Breast epithelium (tissue), 4 donors: ENCODE data around the gene TMEM8B. TPM values are rescaled to one million over a fixed set of nuclear protein-coding genes. Genes with fewer than 3 reads are reported as not detected.

Source experiments
- DNase-seq, 2 donors: peaks; one replicate each; pipeline ENCODE4 v3.0.0-alpha.2; 2019; ENCODE audit warnings: low spot score in 2 of 2
- H3K27ac ChIP-seq, 2 donors: fragments of 200-600 bp; sonication (generic) in 1 of 2; one replicate each; pipeline ENCODE4 v1.5.1; 2016 to 2019; ENCODE audit warnings: mild to moderate bottlenecking in 1 of 2
- H3K27me3 ChIP-seq, 2 donors: fragments of 200-600 bp; sonication (generic) in 1 of 2; one replicate each; pipeline versions ENCODE4 v1.5.1 to v1.6.0; 2017 to 2019; ENCODE audit warnings: control low read depth in 1 of 2, mild to moderate bottlenecking in 1 of 2
- H3K36me3 ChIP-seq: fragments of 200-600 bp; one replicate; pipeline ENCODE4 v1.5.1; 2019
- H3K4me1 ChIP-seq, 2 donors: fragments of 200-600 bp; sonication (generic); one replicate each; pipeline ENCODE4 v1.5.1; 2016 to 2019; ENCODE audit warnings: control low read depth in 1 of 2
- H3K4me3 ChIP-seq, 3 donors: fragments of 200-600 bp; sonication (generic); 1 replicate in 2 of 3; 2 replicates in 1 of 3; pipeline ENCODE4 v1.5.1; 2016 to 2019; ENCODE audit warnings: mild to moderate bottlenecking in 3 of 3, moderate library complexity in 2 of 3
- H3K9me3 ChIP-seq, 2 donors: fragments of 200-600 bp; sonication (generic) in 1 of 2; one replicate each; pipeline ENCODE4 v1.5.1; 2016 to 2019; ENCODE audit warnings: control low read depth in 1 of 2
- POLR2A ChIP-seq: fragments of 450-650 bp; IDR thresholded peaks from one replicate; pipeline ENCODE4 v1.6.1; 2016; ENCODE audit warnings: antibody characterized with exemption, mild to moderate bottlenecking, moderate library complexity
- POLR2AphosphoS5 ChIP-seq, 3 donors: sonication (generic); formaldehyde crosslinking; IDR thresholded peaks; one replicate each; pipeline ENCODE4 v1.6.1; 2017; ENCODE audit warnings: antibody characterized with exemption in 3 of 3
- intact Hi-C: fragments of 100-400 bp; cut with DNase I; formaldehyde crosslinking; loops from one replicate; pipeline ENCODE4 v1.15.1; 2023; ENCODE audit warnings: low total_unique reads
- total RNA-seq, 3 donors: library from RNA; depleted of rRNA; stranded (reverse); fragments of >200 nt; gene quantifications; one replicate each; pipeline ENCODE4 v1.1.0, GENCODE V29; 2016
- TF ChIP-seq, protein P1 (sequence below), 3 donors: fragments of 450-650 bp; IDR thresholded peaks; one replicate each; pipeline ENCODE4 v1.5.1; 2016 to 2017; ENCODE audit warnings: antibody characterized with exemption in 3 of 3, mild to moderate bottlenecking in 3 of 3, moderate library complexity in 3 of 3

Gene TMEM8B
- total RNA-seq, 3 donors from 2014 or later = 4.9 to 7.9 (median 6.7) TPM

DNA sequence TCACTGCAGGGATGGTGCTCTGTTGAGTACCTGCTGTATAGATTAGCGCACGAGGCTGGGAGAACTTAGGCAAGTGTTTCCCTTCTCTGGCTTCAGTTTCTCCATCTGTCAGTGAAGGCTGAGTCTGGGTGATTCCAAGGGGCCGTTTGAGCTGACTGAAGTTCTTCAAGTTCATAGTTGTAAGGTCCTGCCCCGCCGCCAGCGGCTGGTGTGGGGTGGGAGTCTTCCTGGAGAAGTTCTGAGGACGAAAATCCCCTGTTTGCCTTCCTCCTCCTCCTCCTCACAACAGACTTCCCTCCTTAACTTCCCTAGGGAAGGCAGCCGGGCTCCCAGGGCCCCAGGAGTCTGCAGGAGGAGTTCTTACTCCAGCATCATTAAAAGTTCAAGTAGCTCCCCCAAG is 75.3 kb downstream of the TMEM8B start:
- H3K36me3 ChIP-seq = no peaks in the 10 kb centered on the region
- DNase-seq = no peak
- no peaks in the 10 kb centered on the region for H3K9me3 ChIP-seq
- H3K27me3 ChIP-seq = no peaks in the 10 kb centered on the region
- no peak overlapping the region for H3K4me3 ChIP-seq
- peak overlapping the region; percentile 95 to 100 for H3K27ac ChIP-seq
- TF ChIP-seq POLR2AphosphoS5 (IDR thresholded peaks at IDR 0.05) (no peak), POLR2A (no peak)
- TF ChIP-seq, protein P1, sequence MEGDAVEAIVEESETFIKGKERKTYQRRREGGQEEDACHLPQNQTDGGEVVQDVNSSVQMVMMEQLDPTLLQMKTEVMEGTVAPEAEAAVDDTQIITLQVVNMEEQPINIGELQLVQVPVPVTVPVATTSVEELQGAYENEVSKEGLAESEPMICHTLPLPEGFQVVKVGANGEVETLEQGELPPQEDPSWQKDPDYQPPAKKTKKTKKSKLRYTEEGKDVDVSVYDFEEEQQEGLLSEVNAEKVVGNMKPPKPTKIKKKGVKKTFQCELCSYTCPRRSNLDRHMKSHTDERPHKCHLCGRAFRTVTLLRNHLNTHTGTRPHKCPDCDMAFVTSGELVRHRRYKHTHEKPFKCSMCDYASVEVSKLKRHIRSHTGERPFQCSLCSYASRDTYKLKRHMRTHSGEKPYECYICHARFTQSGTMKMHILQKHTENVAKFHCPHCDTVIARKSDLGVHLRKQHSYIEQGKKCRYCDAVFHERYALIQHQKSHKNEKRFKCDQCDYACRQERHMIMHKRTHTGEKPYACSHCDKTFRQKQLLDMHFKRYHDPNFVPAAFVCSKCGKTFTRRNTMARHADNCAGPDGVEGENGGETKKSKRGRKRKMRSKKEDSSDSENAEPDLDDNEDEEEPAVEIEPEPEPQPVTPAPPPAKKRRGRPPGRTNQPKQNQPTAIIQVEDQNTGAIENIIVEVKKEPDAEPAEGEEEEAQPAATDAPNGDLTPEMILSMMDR (IDR thresholded peaks at IDR 0.05) = no peak
- peaks cover 42 to 51% of the 10 kb centered on the region in 2 donors for H3K4me1 ChIP-seq
- intact Hi-C loops = no loop called here

DNA sequence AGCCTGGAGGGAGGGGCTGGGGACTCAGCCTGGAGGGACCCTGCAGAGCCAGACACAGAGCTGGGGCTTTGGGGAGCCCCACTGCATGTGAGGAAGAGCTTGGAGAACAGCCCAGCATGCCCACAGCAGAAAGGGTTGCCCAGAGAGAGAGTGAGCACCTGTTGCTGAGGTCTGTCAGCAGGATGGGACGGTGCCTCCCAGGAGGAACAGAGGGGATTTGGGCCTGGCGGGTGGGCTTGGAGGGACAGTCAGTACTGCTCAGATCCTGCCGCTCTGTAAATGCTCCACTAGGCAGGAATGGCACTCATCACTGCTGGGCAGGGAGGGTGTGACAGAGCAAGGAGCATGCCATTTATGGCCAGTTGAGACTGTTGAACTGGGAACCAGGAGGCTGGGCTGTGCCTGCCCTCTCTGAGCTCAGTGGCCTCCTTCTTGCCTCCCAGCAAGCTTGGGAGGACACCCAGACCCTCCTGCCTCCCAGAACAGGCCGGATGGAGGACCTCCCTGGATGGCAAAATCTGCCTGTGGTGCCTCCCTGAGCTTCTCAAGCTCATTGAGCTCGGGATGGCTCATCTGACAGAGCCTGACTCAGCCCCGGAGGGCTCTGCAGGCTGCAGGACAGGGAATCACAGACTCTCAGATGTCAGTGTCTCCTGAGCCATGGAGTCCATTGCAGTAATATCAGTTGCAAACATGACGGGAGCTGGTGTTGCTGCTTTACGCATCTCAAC is 76.2 kb downstream of the TMEM8B start:
- intact Hi-C loops = no loop called here
- Histone ChIP-seq H3K27ac (peak overlapping the region; percentile 95 to 100), H3K36me3 (no peaks in the 10 kb centered on the region), H3K27me3 (no peaks in the 10 kb centered on the region), H3K4me1 (peaks cover 47 to 60% of the 10 kb centered on the region in 2 donors), H3K9me3 (no peaks in the 10 kb centered on the region), H3K4me3 (peak overlapping the region in 1 of 3 donors; percentile 62)
- no peak for DNase-seq
- no peak for TF ChIP-seq POLR2AphosphoS5 (IDR thresholded peaks at IDR 0.05)
- no peak for TF ChIP-seq POLR2A
- TF ChIP-seq, protein P1 (IDR thresholded peaks at IDR 0.05) = no peak

DNA sequence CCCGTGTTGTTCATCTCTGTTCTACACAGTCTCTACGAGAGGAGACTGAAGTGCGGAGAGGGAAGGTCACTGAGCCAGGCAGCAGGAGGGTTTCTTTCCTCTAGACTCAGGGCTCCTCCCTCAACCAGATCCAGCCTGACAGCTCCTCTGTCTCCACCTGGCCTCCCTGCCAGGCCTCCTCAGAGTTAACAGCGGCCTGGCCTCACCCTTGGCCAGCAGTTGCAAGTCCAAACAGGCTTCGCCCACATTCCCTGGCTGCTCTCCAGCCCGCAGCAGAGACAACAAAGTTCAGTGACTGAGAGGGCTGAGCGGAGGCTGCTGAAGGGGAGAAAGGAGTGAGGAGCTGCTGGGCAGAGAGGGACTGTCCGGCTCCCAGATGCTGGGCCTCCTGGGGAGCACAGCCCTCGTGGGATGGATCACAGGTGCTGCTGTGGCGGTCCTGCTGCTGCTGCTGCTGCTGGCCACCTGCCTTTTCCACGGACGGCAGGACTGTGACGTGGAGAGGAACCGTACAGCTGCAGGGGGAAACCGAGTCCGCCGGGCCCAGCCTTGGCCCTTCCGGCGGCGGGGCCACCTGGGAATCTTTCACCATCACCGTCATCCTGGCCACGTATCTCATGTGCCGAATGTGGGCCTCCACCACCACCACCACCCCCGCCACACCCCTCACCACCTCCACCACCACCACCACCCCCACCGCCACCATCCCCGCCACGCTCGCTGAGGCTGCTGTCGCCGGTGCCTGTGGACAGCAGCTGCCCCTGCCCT is 77.1 kb downstream of the TMEM8B start, which contains the start of gene HRCT1:
HRCT1 (plus strand) TSS at position 291 of the 768 bp plus-strand sequence; CDS start at position 377, 86 bp downstream.
- peak; percentile 96 for DNase-seq
- Histone ChIP-seq H3K9me3 (no peaks in the 10 kb centered on the region), H3K4me3 (peak within 1 kb of the TSS; percentile 43 to 62 (median 47)), H3K27ac (peak within 1 kb of the TSS; percentile 95 to 100), H3K27me3 (no peaks in the 10 kb centered on the region), H3K36me3 (no peaks in the 10 kb centered on the region), H3K4me1 (peaks cover 47 to 65% of the 10 kb centered on the region in 2 donors)
- TF ChIP-seq, protein P1 (IDR thresholded peaks at IDR 0.05) = no peak
- TF ChIP-seq POLR2AphosphoS5 (IDR thresholded peaks at IDR 0.05) = peak; percentile 79 to 89 (median 88)
- intact Hi-C loops = no loop called here

- H3K27ac ChIP-seq = peak overlapping the region; percentile 95 to 100
- TF ChIP-seq POLR2AphosphoS5 (IDR thresholded peaks at IDR 0.05) = no peak
- TF ChIP-seq, protein P1 (IDR thresholded peaks at IDR 0.05) = no peak
- no peak for TF ChIP-seq POLR2A
- no peaks in the 10 kb centered on the region for H3K9me3 ChIP-seq
- DNase-seq = peak in 1 of 2 donors; percentile 79
- peak overlapping the region; percentile 43 to 62 (median 47) for H3K4me3 ChIP-seq
- peaks cover 47 to 65% of the 10 kb centered on the region in 2 donors for H3K4me1 ChIP-seq
- H3K36me3 ChIP-seq = no peaks in the 10 kb centered on the region
- no peaks in the 10 kb centered on the region for H3K27me3 ChIP-seq
- intact Hi-C loops = no loop called here
Measured at GRCh38 chr9:35906923-35907699, 78.1 kb downstream of the TMEM8B start.
